ENCODE data around the gene TTC7B.

TTC7B gene

GRCh38 chr14:90488256-90488655, 328.0 kb downstream of the TTC7B start:
- DNase-seq (ENCODE audit: low read depth in 2 of 2), result no peak

- DNase-seq (ENCODE audit: low read depth in 2 of 2), result no peak
Observed at GRCh38 chr14:90487462-90487861, 328.8 kb downstream of the TTC7B start.

GRCh38 chr14:90487031-90487430, 329.2 kb downstream of the TTC7B start:
- no peak for DNase-seq (ENCODE audit: low read depth in 2 of 2)

GRCh38 chr14:90484291-90484690, 331.9 kb downstream of the TTC7B start:
- DNase-seq (ENCODE audit: low read depth in 2 of 2), result no peak

GRCh38 chr14:90483571-90483974, 332.7 kb downstream of the TTC7B start:
- no peak for DNase-seq (ENCODE audit: low read depth in 2 of 2)

- DNase-seq (ENCODE audit: low read depth in 2 of 2), result no peak
Observed at GRCh38 chr14:90483117-90483516, 333.1 kb downstream of the TTC7B start.

GRCh38 chr14:90475298-90475697, 340.9 kb downstream of the TTC7B start:
- no peak for DNase-seq (ENCODE audit: low read depth in 2 of 2)
